Measurements from ENCODE around the gene FOXL3. TPM values are rescaled to one million over a fixed set of nuclear protein-coding genes. Genes with fewer than 3 reads are reported as not detected.

Gene FOXL3
- total RNA-seq, 3 donors from 2014 or later (not counting 1 experiment from before 2014, with no cell fraction given) = not detected

- Mint-ChIP-seq H3K27me3 (ENCODE audit: low read depth in 2 of 2) (peaks cover 0 to 3% of the 10 kb centered on the region in 2 donors), H3K4me1 (peaks cover 0 to 6% of the 10 kb centered on the region in 2 donors), H3K4me3 (no peak overlapping the region), H3K27ac (no peak overlapping the region), H3K9me3 (no peaks in the 10 kb centered on the region), H3K36me3 (no peaks in the 10 kb centered on the region)
- 95% methylated on average over 29 of the region's 29 CpGs for WGBS (ENCODE audit: insufficient coverage)
- no peaks in the 10 kb centered on the region for H3K27me3 ChIP-seq (ENCODE audit: control insufficient read depth, insufficient read depth, low read length)
- H3K27ac ChIP-seq (ENCODE audit: low read length) = no peak overlapping the region
- DNase-seq (no peak), ATAC-seq (no peak)
- no peak overlapping the region for H3K4me3 ChIP-seq (ENCODE audit: low read length)
- no peak for TF ChIP-seq CTCF (IDR thresholded peaks at IDR 0.05)
- H3K4me1 ChIP-seq (ENCODE audit: control insufficient read depth, insufficient read depth, low read length) = no peaks in the 10 kb centered on the region
- intact Hi-C loops (cut with micrococcal nuclease) = no loop called here
- H3K36me3 ChIP-seq (ENCODE audit: control insufficient read depth, insufficient read depth, low read length) = no peaks in the 10 kb centered on the region
- peaks cover 2% of the 10 kb centered on the region for H3K9me3 ChIP-seq (ENCODE audit: control insufficient read depth, insufficient read depth, low read length)
These were observed 32.9 kb upstream of the FOXL3 start for GRCh38 chr7:256981-257646.

GRCh38 chr7:257647-257992 is 32.4 kb upstream of the FOXL3 start:
- Histone ChIP-seq H3K27me3 (ENCODE audit: control insufficient read depth, insufficient read depth, low read length) (no peaks in the 10 kb centered on the region), H3K36me3 (ENCODE audit: control insufficient read depth, insufficient read depth, low read length) (no peaks in the 10 kb centered on the region), H3K4me3 (ENCODE audit: low read length) (no peak overlapping the region), H3K9me3 (ENCODE audit: control insufficient read depth, insufficient read depth, low read length) (peaks cover 7% of the 10 kb centered on the region), H3K27ac (ENCODE audit: low read length) (no peak overlapping the region), H3K4me1 (ENCODE audit: control insufficient read depth, insufficient read depth, low read length) (no peaks in the 10 kb centered on the region)
- Mint-ChIP-seq H3K4me1 (peaks cover 0 to 11% of the 10 kb centered on the region in 2 donors), H3K9me3 (peaks cover 0 to 3% of the 10 kb centered on the region in 2 donors), H3K4me3 (no peak overlapping the region), H3K27ac (no peak overlapping the region), H3K27me3 (ENCODE audit: low read depth in 2 of 2) (peaks cover 0 to 3% of the 10 kb centered on the region in 2 donors), H3K36me3 (no peaks in the 10 kb centered on the region)
- DNase-seq (no peak), ATAC-seq (no peak)
- intact Hi-C loops (cut with micrococcal nuclease) = no loop called here
- 88% methylated on average over 5 of the region's 5 CpGs for WGBS (ENCODE audit: insufficient coverage)
- TF ChIP-seq CTCF (IDR thresholded peaks at IDR 0.05) = no peak

- no peaks in the 10 kb centered on the region for H3K4me1 ChIP-seq (ENCODE audit: control insufficient read depth, insufficient read depth, low read length)
- H3K4me3 ChIP-seq (ENCODE audit: low read length) = no peak overlapping the region
- peaks cover 0 to 4% of the 10 kb centered on the region in 2 donors for H3K9me3 Mint-ChIP-seq
- H3K36me3 ChIP-seq (ENCODE audit: control insufficient read depth, insufficient read depth, low read length) = no peaks in the 10 kb centered on the region
- H3K27me3 ChIP-seq (ENCODE audit: control insufficient read depth, insufficient read depth, low read length) = no peaks in the 10 kb centered on the region
- ATAC-seq = no peak
- H3K27ac Mint-ChIP-seq = no peak overlapping the region
- no peak for TF ChIP-seq CTCF (IDR thresholded peaks at IDR 0.05)
- WGBS (ENCODE audit: insufficient coverage) = 90% methylated on average over 31 of the region's 31 CpGs
- intact Hi-C loops (cut with micrococcal nuclease) = no loop called here
- no peak for DNase-seq
- H3K27ac ChIP-seq (ENCODE audit: low read length) = no peak overlapping the region
- peaks cover 0 to 3% of the 10 kb centered on the region in 2 donors for H3K27me3 Mint-ChIP-seq (ENCODE audit: low read depth in 2 of 2)
- peaks cover 9% of the 10 kb centered on the region for H3K9me3 ChIP-seq (ENCODE audit: control insufficient read depth, insufficient read depth, low read length)
- H3K4me3 Mint-ChIP-seq = no peak overlapping the region
- no peaks in the 10 kb centered on the region for H3K36me3 Mint-ChIP-seq
- H3K4me1 Mint-ChIP-seq = peaks cover 0 to 13% of the 10 kb centered on the region in 2 donors
These were observed 31.3 kb upstream of the FOXL3 start for GRCh38 chr7:258476-259190.
